MM.1S (cell line): ENCODE data around the gene KCNMA1.

Experiments
- DNase-seq: peaks from one replicate; pipeline ENCODE4 v3.0.0-alpha.2; 2015
- H2AFZ ChIP-seq: fragments of 300-600 bp; sonication (generic); 2 replicates; pipeline ENCODE4 v1.6.0; 2016; ENCODE audit warnings: antibody characterized with exemption, low read length
- H3F3A ChIP-seq: fragments of 300-600 bp; sonication (generic); 2 replicates; pipeline ENCODE4 v1.6.1; 2016; ENCODE audit warnings: mild to moderate bottlenecking, antibody characterized with exemption, low read length, moderate library complexity, mixed read lengths; ENCODE audit not compliant: insufficient read depth
- H3K27ac ChIP-seq: fragments of 300-600 bp; sonication (generic); 2 replicates; pipeline ENCODE4 v1.5.1; 2016; ENCODE audit warnings: mild to moderate bottlenecking, low read length
- H3K27me3 ChIP-seq: fragments of 300-600 bp; sonication (generic); replicated peaks from 2 replicates; pipeline ENCODE4 v1.6.0; 2016; ENCODE audit warnings: low read length; ENCODE audit not compliant: insufficient read depth
- H3K36me3 ChIP-seq: fragments of 300-600 bp; sonication (generic); replicated peaks from 2 replicates; pipeline ENCODE4 v1.6.1; 2016; ENCODE audit warnings: mild to moderate bottlenecking, low read length, mixed read lengths; ENCODE audit not compliant: insufficient read depth
- H3K4me1 ChIP-seq: fragments of 300-600 bp; sonication (generic); 2 replicates; pipeline ENCODE4 v1.6.1; 2016; ENCODE audit warnings: low read length, mixed read lengths
- H3K4me2 ChIP-seq: fragments of 300-600 bp; sonication (generic); 2 replicates; pipeline ENCODE4 v1.6.0; 2016; ENCODE audit warnings: low read depth, low read length
- H3K4me3 ChIP-seq: fragments of 300-600 bp; sonication (generic); 2 replicates; pipeline ENCODE4 v1.5.1; 2016; ENCODE audit warnings: low read length, mixed read lengths
- H3K79me2 ChIP-seq: fragments of 300-600 bp; sonication (generic); 2 replicates; pipeline ENCODE4 v1.6.1; 2016; ENCODE audit warnings: mixed run types, low read length, mixed read lengths
- H3K9ac ChIP-seq: fragments of 300-600 bp; sonication (generic); 2 replicates; pipeline ENCODE4 v1.6.1; 2016; ENCODE audit warnings: low read length, mixed read lengths
- H3K9me2 ChIP-seq: fragments of 300-600 bp; sonication (generic); replicated peaks from 2 replicates; pipeline ENCODE4 v1.6.1; 2016; ENCODE audit warnings: mild to moderate bottlenecking, low read length, mixed read lengths; ENCODE audit not compliant: insufficient read depth
- H3K9me3 ChIP-seq: fragments of 300-600 bp; sonication (generic); replicated peaks from 2 replicates; pipeline ENCODE4 v1.6.1; 2016; ENCODE audit warnings: mild to moderate bottlenecking, low read length, mixed read lengths; ENCODE audit not compliant: insufficient read depth
- H4K20me1 ChIP-seq: fragments of 300-600 bp; sonication (generic); 2 replicates; pipeline ENCODE4 v1.6.1; 2016; ENCODE audit warnings: mild to moderate bottlenecking, low read length, moderate library complexity, mixed read lengths; ENCODE audit not compliant: insufficient read depth
- EZH2 ChIP-seq: fragments of 300-600 bp; sonication (generic); optimal IDR thresholded peaks from 2 replicates; pipeline ENCODE3; 2017; ENCODE audit warnings: low read depth, mild to moderate bottlenecking, antibody characterized with exemption, low read length, mixed read lengths
- EZH2phosphoT487 ChIP-seq: fragments of 300-600 bp; sonication (generic); IDR thresholded peaks from 2 replicates; pipeline ENCODE4 v1.6.1; 2018; ENCODE audit warnings: antibody characterized with exemption, low read length
- TF ChIP-seq, protein P1 (sequence below): fragments of 300-600 bp; sonication (generic); IDR thresholded peaks from 2 replicates; pipeline ENCODE4 v1.5.1; 2016; ENCODE audit warnings: antibody characterized with exemption, low read length, mixed read lengths

The KCNMA1 gene

DNA sequence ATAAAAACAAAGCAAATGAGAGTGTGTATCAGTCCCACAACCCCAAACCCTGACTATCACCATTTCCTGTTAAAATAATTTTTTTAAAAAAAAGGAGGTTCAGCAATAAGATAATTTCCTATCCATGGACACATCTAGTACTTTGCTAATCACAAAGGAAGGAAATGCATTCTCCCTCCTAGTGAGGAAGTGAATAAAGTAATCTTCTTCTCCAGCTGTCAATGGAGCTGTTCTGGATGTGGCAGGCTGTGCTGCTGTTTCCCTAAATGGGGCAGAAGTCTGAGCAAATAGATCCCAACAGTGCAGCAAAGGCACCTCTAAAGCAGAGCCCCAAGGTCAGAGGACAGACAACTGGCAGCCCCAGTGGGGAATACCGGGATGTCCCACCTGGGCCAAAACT, 540.0 kb downstream of the KCNMA1 start:
- TF ChIP-seq EZH2 (no peak), EZH2phosphoT487 (no peak)
- TF ChIP-seq, protein P1, sequence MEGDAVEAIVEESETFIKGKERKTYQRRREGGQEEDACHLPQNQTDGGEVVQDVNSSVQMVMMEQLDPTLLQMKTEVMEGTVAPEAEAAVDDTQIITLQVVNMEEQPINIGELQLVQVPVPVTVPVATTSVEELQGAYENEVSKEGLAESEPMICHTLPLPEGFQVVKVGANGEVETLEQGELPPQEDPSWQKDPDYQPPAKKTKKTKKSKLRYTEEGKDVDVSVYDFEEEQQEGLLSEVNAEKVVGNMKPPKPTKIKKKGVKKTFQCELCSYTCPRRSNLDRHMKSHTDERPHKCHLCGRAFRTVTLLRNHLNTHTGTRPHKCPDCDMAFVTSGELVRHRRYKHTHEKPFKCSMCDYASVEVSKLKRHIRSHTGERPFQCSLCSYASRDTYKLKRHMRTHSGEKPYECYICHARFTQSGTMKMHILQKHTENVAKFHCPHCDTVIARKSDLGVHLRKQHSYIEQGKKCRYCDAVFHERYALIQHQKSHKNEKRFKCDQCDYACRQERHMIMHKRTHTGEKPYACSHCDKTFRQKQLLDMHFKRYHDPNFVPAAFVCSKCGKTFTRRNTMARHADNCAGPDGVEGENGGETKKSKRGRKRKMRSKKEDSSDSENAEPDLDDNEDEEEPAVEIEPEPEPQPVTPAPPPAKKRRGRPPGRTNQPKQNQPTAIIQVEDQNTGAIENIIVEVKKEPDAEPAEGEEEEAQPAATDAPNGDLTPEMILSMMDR, result no peak
- no peaks in the 10 kb centered on the region for H3K9me2 ChIP-seq
- H3K79me2 ChIP-seq, result no peaks in the 10 kb centered on the region
- no peak overlapping the region for H3K4me2 ChIP-seq
- H3K27ac ChIP-seq, result no peak overlapping the region
- H4K20me1 ChIP-seq, result no peaks in the 10 kb centered on the region
- no peak overlapping the region for H2AFZ ChIP-seq
- no peaks in the 10 kb centered on the region for H3K4me1 ChIP-seq
- H3K9ac ChIP-seq, result no peak overlapping the region
- H3K9me3 ChIP-seq, result no peaks in the 10 kb centered on the region
- no peak for DNase-seq
- H3K27me3 ChIP-seq, result no peaks in the 10 kb centered on the region
- no peak overlapping the region for H3K4me3 ChIP-seq
- no peaks in the 10 kb centered on the region for H3F3A ChIP-seq
- no peaks in the 10 kb centered on the region for H3K36me3 ChIP-seq

- Histone ChIP-seq H3K4me1 (no peaks in the 10 kb centered on the region), H3F3A (no peaks in the 10 kb centered on the region)
Measured at GRCh38 chr10:77093126-77093525, 544.5 kb downstream of the KCNMA1 start.

DNA sequence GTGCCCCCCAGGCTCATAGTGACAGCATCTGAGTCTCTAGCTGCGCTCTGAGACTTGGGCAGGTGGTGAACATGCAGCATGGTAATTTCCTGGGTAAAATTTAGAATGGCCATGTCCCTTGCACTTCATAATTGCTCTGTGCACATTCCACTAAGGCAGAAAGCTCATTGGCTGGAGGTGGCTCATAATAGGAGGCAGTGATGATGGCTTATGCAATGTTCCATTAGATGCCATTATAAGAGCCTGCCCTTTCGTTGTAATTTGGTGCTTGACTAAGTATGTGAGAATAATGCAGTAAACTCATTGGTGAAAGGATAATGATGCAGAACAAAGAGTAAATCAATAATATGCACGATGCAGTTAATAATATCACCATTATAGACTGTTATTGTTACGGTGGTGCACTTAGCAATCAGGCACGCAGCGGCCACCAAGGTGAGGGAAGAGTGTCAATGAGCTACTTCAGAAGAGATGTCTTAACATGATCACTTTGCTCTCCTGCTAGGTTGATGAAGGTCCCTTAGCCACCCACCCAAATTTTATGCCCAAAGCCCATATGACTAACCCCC, 545.9 kb downstream of the KCNMA1 start:
- Histone ChIP-seq H3K79me2 (no peaks in the 10 kb centered on the region), H3K9me3 (no peaks in the 10 kb centered on the region), H3K9ac (no peak overlapping the region), H3K4me1 (no peaks in the 10 kb centered on the region), H3K36me3 (no peaks in the 10 kb centered on the region), H4K20me1 (no peaks in the 10 kb centered on the region), H3F3A (no peaks in the 10 kb centered on the region), H3K27me3 (no peaks in the 10 kb centered on the region), H3K4me2 (no peak overlapping the region), H3K27ac (no peak overlapping the region), H2AFZ (no peak overlapping the region), H3K4me3 (no peak overlapping the region), H3K9me2 (no peaks in the 10 kb centered on the region)
- DNase-seq, result no peak
- TF ChIP-seq, protein P1, result no peak
- TF ChIP-seq EZH2 (no peak), EZH2phosphoT487 (no peak)

More at GRCh38 chr10:77093126-77093525, 544.5 kb downstream of the KCNMA1 start:
- Histone ChIP-seq H3K9ac (no peak overlapping the region), H3K27me3 (no peaks in the 10 kb centered on the region), H3K9me2 (no peaks in the 10 kb centered on the region), H4K20me1 (no peaks in the 10 kb centered on the region), H2AFZ (no peak overlapping the region), H3K36me3 (no peaks in the 10 kb centered on the region), H3K27ac (no peak overlapping the region), H3K79me2 (no peaks in the 10 kb centered on the region), H3K4me3 (no peak overlapping the region), H3K4me2 (no peak overlapping the region), H3K9me3 (no peaks in the 10 kb centered on the region)
- DNase-seq, result no peak
- TF ChIP-seq EZH2 (no peak), EZH2phosphoT487 (no peak)
- TF ChIP-seq, protein P1, result no peak
